SK-N-SH treated with all-trans-retinoic acid at 6 μM for 48 hours (cell line): Measurements from ENCODE around the gene DNASE1L1.

Source experiments
- ATAC-seq: fragments of 200-7000 bp; cut with Tn5 transposase; 3 replicates; pipeline ENCODE4 v1.9.1; 2020; ENCODE audit warnings: mild to moderate bottlenecking, moderate library complexity
- ARNTL ChIP-seq: fragments of 450-650 bp; formaldehyde crosslinking; IDR thresholded peaks from 2 replicates; pipeline ENCODE4 v1.5.0; 2020; ENCODE audit warnings: low read depth, mild to moderate bottlenecking, moderate library complexity, borderline replicate concordance
- BACH2 ChIP-seq: fragments of 250-450 bp; sonication (Bioruptor Pico); IDR thresholded peaks from 2 replicates; pipeline ENCODE4 v1.9.0; 2021; ENCODE audit warnings: mild to moderate bottlenecking, borderline replicate concordance
- CSDC2 ChIP-seq: fragments of 250-450 bp; sonication (Bioruptor Pico); IDR thresholded peaks from 2 replicates; pipeline ENCODE4 v1.5.0; 2020; ENCODE audit warnings: mild to moderate bottlenecking, moderate library complexity
- ESRRG ChIP-seq: fragments of 250-450 bp; sonication (Bioruptor Pico); IDR thresholded peaks from 2 replicates; pipeline ENCODE4 v1.6.1; 2021; ENCODE audit warnings: mild to moderate bottlenecking
- ISL1 ChIP-seq: fragments of 250-450 bp; sonication (Bioruptor Pico); IDR thresholded peaks from 2 replicates; pipeline ENCODE4 v2.1.2; 2022; ENCODE audit warnings: mild to moderate bottlenecking, moderate library complexity
- OSR1 ChIP-seq: fragments of 250-450 bp; sonication (Bioruptor Pico); IDR thresholded peaks from 2 replicates; pipeline ENCODE4 v1.8.0; 2022; ENCODE audit warnings: moderate library complexity, mild to moderate bottlenecking, inconsistent platforms
- RARB ChIP-seq: fragments of 250-450 bp; sonication (Bioruptor Pico); IDR thresholded peaks from 2 replicates; pipeline ENCODE4 v1.8.0; 2021; ENCODE audit warnings: mild to moderate bottlenecking, moderate library complexity
- SNAI2 ChIP-seq: fragments of 250-450 bp; sonication (Bioruptor Pico); IDR thresholded peaks from 2 replicates; pipeline ENCODE4 v1.5.0; 2020; ENCODE audit warnings: mild to moderate bottlenecking, moderate library complexity
- TCF4 ChIP-seq: fragments of 250-450 bp; sonication (Bioruptor Pico); IDR thresholded peaks from 2 replicates; pipeline ENCODE4 v1.8.0; 2021; ENCODE audit warnings: mild to moderate bottlenecking, moderate library complexity, borderline replicate concordance
- TOX ChIP-seq: fragments of 250-450 bp; sonication (Bioruptor Pico); IDR thresholded peaks from 2 replicates; pipeline ENCODE4 v1.8.0; 2021; ENCODE audit warnings: mild to moderate bottlenecking, moderate library complexity, borderline replicate concordance
- ZC3H10 ChIP-seq: fragments of 250-450 bp; sonication (Bioruptor Pico); IDR thresholded peaks from 2 replicates; pipeline ENCODE4 v1.5.1; 2021; ENCODE audit warnings: mild to moderate bottlenecking, moderate library complexity
- ZFP3 ChIP-seq: fragments of 250-450 bp; sonication (Bioruptor Pico); IDR thresholded peaks from 2 replicates; pipeline ENCODE4 v1.5.0; 2020; ENCODE audit warnings: mild to moderate bottlenecking, moderate library complexity
- ZFP30 ChIP-seq: fragments of 450-650 bp; formaldehyde crosslinking; IDR thresholded peaks from 2 replicates; pipeline ENCODE4 v1.5.0; 2022; ENCODE audit warnings: mild to moderate bottlenecking, moderate library complexity
- ZNF565 ChIP-seq: fragments of 450-650 bp; formaldehyde crosslinking; conservative IDR thresholded peaks from 2 replicates; pipeline ENCODE4 v1.5.0; 2020; ENCODE audit warnings: low read depth, mild to moderate bottlenecking, moderate library complexity
- ZNF70 ChIP-seq: fragments of 450-650 bp; formaldehyde crosslinking; IDR thresholded peaks from 2 replicates; pipeline ENCODE4 v1.5.0; 2020; ENCODE audit warnings: mild to moderate bottlenecking, moderate library complexity
- ZNF8 ChIP-seq: fragments of 450-650 bp; formaldehyde crosslinking; IDR thresholded peaks from 2 replicates; pipeline ENCODE4 v1.5.0; 2020; ENCODE audit warnings: mild to moderate bottlenecking, moderate library complexity
- TF ChIP-seq, protein P1 (sequence below): fragments of 250-450 bp; sonication (Bioruptor Pico); IDR thresholded peaks from 2 replicates; pipeline ENCODE4 v1.8.0; 2020; ENCODE audit warnings: mild to moderate bottlenecking, moderate library complexity, borderline replicate concordance
- TF ChIP-seq, protein P2 (sequence below): fragments of 250-450 bp; sonication (Bioruptor Pico); IDR thresholded peaks from 2 replicates; pipeline ENCODE4 v1.5.0; 2020; ENCODE audit warnings: mild to moderate bottlenecking, moderate library complexity
- TF ChIP-seq, protein P3 (sequence below): fragments of 250-450 bp; sonication (Bioruptor Pico); IDR thresholded peaks from 2 replicates; pipeline ENCODE4 v1.8.0; 2021; ENCODE audit warnings: low read depth, mild to moderate bottlenecking, moderate library complexity, borderline replicate concordance
- TF ChIP-seq, protein P4 (sequence below): fragments of 250-450 bp; sonication (Bioruptor Pico); IDR thresholded peaks from 2 replicates; pipeline ENCODE4 v1.5.1; 2020; ENCODE audit warnings: low read depth, mild to moderate bottlenecking, moderate library complexity
- TF ChIP-seq, protein P5 (sequence below): fragments of 250-450 bp; sonication (Bioruptor Pico); IDR thresholded peaks from 2 replicates; pipeline ENCODE4 v1.5.1; 2021; ENCODE audit warnings: mild to moderate bottlenecking, moderate library complexity

DNASE1L1 gene

DNA sequence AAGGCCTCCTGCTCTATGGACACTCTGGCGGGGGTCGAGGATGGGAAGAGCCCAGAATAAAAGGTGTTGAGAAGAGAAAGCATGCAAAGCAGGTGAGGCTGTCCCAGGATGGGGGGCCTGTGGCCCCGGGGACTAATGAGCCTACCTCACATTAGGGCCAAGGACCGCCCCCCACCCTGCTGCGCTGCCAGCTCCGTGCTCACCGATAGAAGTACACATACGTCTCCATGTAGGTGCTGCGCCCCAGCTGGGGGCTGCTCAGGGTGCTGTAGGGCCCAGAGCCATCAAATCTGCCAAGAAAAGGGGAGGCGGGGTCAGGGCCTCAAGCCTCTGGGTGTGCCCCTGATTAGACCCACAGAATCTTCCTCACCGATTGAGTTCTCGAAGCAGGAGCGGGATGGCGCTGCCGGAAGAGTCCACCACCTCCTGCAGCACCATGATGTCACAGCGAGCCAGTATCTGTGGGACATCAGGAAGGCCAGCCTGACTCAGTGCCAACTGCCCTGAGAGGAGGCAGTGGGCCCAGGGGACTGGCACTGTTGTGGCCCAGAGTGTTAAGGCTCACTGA, 4.3 kb downstream of the DNASE1L1 start:
- TF ChIP-seq ZNF8: no peak
- no peak for TF ChIP-seq ZFP3 (CRISPR knock-in tag)
- no peak for TF ChIP-seq OSR1 (CRISPR knock-in tag)
- no peak for TF ChIP-seq ZC3H10 (CRISPR knock-in tag)
- no peak for TF ChIP-seq ESRRG
- no peak for TF ChIP-seq BACH2 (CRISPR knock-in tag)
- TF ChIP-seq, protein P1, sequence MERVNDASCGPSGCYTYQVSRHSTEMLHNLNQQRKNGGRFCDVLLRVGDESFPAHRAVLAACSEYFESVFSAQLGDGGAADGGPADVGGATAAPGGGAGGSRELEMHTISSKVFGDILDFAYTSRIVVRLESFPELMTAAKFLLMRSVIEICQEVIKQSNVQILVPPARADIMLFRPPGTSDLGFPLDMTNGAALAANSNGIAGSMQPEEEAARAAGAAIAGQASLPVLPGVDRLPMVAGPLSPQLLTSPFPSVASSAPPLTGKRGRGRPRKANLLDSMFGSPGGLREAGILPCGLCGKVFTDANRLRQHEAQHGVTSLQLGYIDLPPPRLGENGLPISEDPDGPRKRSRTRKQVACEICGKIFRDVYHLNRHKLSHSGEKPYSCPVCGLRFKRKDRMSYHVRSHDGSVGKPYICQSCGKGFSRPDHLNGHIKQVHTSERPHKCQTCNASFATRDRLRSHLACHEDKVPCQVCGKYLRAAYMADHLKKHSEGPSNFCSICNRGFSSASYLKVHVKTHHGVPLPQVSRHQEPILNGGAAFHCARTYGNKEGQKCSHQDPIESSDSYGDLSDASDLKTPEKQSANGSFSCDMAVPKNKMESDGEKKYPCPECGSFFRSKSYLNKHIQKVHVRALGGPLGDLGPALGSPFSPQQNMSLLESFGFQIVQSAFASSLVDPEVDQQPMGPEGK: no peak
- TF ChIP-seq, protein P2, sequence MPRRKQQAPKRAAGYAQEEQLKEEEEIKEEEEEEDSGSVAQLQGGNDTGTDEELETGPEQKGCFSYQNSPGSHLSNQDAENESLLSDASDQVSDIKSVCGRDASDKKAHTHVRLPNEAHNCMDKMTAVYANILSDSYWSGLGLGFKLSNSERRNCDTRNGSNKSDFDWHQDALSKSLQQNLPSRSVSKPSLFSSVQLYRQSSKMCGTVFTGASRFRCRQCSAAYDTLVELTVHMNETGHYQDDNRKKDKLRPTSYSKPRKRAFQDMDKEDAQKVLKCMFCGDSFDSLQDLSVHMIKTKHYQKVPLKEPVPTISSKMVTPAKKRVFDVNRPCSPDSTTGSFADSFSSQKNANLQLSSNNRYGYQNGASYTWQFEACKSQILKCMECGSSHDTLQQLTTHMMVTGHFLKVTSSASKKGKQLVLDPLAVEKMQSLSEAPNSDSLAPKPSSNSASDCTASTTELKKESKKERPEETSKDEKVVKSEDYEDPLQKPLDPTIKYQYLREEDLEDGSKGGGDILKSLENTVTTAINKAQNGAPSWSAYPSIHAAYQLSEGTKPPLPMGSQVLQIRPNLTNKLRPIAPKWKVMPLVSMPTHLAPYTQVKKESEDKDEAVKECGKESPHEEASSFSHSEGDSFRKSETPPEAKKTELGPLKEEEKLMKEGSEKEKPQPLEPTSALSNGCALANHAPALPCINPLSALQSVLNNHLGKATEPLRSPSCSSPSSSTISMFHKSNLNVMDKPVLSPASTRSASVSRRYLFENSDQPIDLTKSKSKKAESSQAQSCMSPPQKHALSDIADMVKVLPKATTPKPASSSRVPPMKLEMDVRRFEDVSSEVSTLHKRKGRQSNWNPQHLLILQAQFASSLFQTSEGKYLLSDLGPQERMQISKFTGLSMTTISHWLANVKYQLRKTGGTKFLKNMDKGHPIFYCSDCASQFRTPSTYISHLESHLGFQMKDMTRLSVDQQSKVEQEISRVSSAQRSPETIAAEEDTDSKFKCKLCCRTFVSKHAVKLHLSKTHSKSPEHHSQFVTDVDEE (CRISPR knock-in tag): no peak
- no peak for TF ChIP-seq TOX
- no peak for ATAC-seq

DNA sequence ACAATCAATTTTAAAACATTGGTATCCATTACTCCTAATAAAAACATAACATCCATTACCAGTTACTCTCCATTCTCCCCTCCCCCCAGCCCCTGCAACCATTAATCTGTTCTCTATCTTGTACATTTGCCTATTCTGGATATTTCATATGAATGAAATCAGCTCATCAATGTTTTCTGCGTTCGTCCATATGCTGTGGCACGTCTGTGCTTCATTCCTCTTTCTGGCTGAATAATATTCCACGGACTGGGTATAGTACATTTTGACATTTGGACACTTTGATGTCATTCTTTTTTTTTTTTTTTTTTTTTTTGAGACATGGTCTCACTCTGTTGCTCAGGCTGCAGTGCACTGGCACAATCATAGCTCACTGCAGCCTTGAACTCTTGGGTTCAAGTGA, 5.2 kb downstream of the DNASE1L1 start:
- no peak for ATAC-seq

DNA sequence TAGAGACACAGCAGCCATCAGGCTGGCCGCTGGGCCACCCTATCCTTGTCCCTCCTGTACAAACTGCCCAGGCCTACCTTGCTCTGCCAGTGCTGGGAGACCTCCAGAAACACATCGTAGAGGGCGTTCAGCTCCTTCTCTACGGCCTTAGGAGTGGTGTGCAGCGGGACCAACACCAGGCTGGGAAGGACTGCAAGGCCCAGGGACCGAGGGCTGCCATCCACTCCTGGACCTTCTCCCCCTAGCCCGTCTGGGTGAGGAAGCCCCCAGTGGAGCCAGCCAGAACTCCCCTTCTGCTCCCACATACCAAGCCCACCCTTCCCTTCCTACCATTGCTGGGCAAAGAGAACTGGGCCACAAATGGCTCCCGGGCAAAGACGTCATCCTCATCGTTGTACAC, 5.9 kb downstream of the DNASE1L1 start:
- TF ChIP-seq ZNF70 (CRISPR knock-in tag): no peak
- TF ChIP-seq, protein P3, sequence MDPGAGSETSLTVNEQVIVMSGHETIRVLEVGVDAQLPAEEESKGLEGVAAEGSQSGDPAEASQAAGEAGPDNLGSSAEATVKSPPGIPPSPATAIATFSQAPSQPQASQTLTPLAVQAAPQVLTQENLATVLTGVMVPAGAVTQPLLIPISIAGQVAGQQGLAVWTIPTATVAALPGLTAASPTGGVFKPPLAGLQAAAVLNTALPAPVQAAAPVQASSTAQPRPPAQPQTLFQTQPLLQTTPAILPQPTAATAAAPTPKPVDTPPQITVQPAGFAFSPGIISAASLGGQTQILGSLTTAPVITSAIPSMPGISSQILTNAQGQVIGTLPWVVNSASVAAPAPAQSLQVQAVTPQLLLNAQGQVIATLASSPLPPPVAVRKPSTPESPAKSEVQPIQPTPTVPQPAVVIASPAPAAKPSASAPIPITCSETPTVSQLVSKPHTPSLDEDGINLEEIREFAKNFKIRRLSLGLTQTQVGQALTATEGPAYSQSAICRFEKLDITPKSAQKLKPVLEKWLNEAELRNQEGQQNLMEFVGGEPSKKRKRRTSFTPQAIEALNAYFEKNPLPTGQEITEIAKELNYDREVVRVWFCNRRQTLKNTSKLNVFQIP: no peak
- no peak for TF ChIP-seq SNAI2
- no peak for TF ChIP-seq ZC3H10 (CRISPR knock-in tag)
- no peak for TF ChIP-seq CSDC2
- no peak for TF ChIP-seq TOX
- no peak for TF ChIP-seq ZFP30 (CRISPR knock-in tag)
- no peak; the same call in none of the 3 replicates for ATAC-seq

More for the DNA sequence above, 5.2 kb downstream of the DNASE1L1 start:
- TF ChIP-seq SNAI2: no peak
- TF ChIP-seq RARB (CRISPR knock-in tag): no peak
- TF ChIP-seq ZNF70 (CRISPR knock-in tag): no peak
- TF ChIP-seq ZFP30 (CRISPR knock-in tag): no peak
- TF ChIP-seq CSDC2: no peak
- no peak for TF ChIP-seq ESRRG
- TF ChIP-seq OSR1 (CRISPR knock-in tag): no peak
- no peak for TF ChIP-seq ARNTL
- TF ChIP-seq, protein P1: no peak
- TF ChIP-seq ZC3H10 (CRISPR knock-in tag): no peak
- no peak for TF ChIP-seq ZNF8
- no peak for TF ChIP-seq BACH2 (CRISPR knock-in tag)
- TF ChIP-seq, protein P4, sequence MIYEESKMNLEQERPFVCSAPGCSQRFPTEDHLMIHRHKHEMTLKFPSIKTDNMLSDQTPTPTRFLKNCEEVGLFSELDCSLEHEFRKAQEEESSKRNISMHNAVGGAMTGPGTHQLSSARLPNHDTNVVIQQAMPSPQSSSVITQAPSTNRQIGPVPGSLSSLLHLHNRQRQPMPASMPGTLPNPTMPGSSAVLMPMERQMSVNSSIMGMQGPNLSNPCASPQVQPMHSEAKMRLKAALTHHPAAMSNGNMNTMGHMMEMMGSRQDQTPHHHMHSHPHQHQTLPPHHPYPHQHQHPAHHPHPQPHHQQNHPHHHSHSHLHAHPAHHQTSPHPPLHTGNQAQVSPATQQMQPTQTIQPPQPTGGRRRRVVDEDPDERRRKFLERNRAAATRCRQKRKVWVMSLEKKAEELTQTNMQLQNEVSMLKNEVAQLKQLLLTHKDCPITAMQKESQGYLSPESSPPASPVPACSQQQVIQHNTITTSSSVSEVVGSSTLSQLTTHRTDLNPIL: no peak
- no peak for TF ChIP-seq TCF4 (CRISPR knock-in tag)
- no peak for TF ChIP-seq ZNF565
- no peak for TF ChIP-seq ZFP3 (CRISPR knock-in tag)
- TF ChIP-seq TOX: no peak
- TF ChIP-seq, all 23 proteins: peak for 0

DNA sequence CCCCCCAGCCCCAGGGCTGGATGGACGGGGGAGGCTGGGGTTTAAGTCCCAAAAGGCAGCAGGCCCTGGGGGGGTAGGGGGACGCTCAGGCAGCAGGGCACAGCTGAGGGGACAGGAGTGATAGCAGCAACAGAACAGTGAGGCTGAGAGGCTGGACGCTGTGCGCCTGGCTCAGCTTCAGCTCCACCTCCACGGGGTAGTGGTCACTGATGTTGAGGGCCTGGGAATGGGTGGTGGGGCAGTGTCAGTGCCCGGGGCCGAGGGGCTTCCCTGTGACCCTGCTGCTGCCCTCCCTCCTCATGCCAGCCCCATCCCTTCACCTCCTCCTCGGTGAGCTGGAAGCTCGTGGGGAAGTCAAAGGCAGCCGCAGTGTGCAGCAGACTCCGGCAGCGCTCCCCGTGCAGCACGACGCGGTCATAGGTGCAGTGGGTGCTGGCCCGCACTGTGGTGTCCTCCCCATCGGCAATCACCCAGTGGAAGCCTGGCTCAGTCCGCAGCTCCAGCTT, 6.4 kb downstream of the DNASE1L1 start:
- no peak for TF ChIP-seq CSDC2
- TF ChIP-seq, protein P5, sequence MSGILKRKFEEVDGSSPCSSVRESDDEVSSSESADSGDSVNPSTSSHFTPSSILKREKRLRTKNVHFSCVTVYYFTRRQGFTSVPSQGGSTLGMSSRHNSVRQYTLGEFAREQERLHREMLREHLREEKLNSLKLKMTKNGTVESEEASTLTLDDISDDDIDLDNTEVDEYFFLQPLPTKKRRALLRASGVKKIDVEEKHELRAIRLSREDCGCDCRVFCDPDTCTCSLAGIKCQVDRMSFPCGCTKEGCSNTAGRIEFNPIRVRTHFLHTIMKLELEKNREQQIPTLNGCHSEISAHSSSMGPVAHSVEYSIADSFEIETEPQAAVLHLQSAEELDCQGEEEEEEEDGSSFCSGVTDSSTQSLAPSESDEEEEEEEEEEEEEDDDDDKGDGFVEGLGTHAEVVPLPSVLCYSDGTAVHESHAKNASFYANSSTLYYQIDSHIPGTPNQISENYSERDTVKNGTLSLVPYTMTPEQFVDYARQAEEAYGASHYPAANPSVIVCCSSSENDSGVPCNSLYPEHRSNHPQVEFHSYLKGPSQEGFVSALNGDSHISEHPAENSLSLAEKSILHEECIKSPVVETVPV: no peak
- no peak for TF ChIP-seq OSR1 (CRISPR knock-in tag)
- TF ChIP-seq ZFP3 (CRISPR knock-in tag): no peak
- no peak for TF ChIP-seq ESRRG
- TF ChIP-seq ISL1 (CRISPR knock-in tag): no peak
- no peak for TF ChIP-seq RARB (CRISPR knock-in tag)
- TF ChIP-seq, all 23 proteins: peak for 0
- peak; percentile 29 for ATAC-seq
